ENCODE data around the gene CEMIP. TPM values are rescaled to one million over a fixed set of nuclear protein-coding genes. Genes with fewer than 3 reads are reported as not detected.
A peak's percentile ranks its signal among the peaks of the same experiment; 100 is the strongest.

The CEMIP gene
- total and polyA plus RNA-seq, 2 of the 4 experiments (the other 2 are of a cell fraction): 63.8 to 78.0 TPM

DNA sequence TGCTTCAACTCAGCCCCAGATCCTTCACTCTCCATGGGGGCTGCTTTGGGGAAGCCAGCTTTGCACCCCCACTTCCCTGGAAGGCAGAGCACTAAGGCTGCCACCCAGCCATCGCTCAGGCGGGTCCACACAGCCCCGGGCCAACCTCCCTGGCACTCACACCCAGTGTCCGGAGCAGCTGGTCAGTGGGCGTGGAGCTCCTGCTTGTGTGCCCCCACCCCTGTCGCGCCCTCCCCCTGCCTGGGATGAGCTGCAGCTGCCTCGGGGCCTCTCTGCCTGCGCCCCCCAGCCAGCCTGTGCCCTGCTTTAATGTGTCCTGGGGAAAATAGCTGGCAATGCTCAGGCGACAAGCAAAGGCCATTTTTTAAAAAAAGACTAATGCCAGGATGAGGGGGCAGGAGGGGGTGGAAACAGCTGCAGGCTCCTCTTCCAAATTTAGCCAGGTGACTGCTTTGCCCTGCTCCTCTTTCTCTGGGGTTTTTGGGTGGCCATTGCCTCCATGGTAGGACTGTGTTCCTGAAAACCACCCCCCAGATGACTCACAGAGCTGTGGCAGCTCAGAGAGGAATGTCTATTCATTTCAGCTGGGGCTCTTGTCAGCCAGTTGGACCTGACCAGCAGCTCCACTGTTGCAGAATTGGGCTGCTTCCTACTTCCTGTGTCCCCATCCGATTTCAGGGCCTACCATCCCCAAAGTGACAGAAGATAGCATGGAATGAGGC, 65.0 kb downstream of the CEMIP start:
- intact Hi-C loops (cut with micrococcal nuclease): no loop called here

More for the DNA sequence above, 65.0 kb downstream of the CEMIP start:
- ChIA-PET CTCF (interaction anchor here (0.6 to 0.8 kb wide), 2 partner anchors 10 kb away, joined by 3 read pairs; no protein-coding TSS in a partner anchor), POLR2A (ENCODE audit: unreplicated experiment) (no interaction called here)
- TF ChIP-seq MAZ (IDR thresholded peaks at IDR 0.05; ENCODE audit: borderline replicate concordance, low read depth, low read length) (0 out of 2 replicates have a peak, but pooled peaks have one; percentile 24), RAD21 (IDR thresholded peaks at IDR 0.05; ENCODE audit: low read length) (no peak), MXI1 (IDR thresholded peaks at IDR 0.05; ENCODE audit: borderline replicate concordance, low read depth, low read length) (0 out of 2 replicates have a peak, but pooled peaks have one; percentile 16), POLR2A (IDR thresholded peaks at IDR 0.05; ENCODE audit: low read depth, low read length) (no peak), FOS (IDR thresholded peaks at IDR 0.05; ENCODE audit: low read depth, low read length) (0 out of 2 replicates have a peak, but pooled peaks have one; percentile 33)
- ATAC-seq (ENCODE audit: low read depth) (peak; percentile 30), DNase-seq (peak; percentile 64)
- H3K4me1 ChIP-seq (ENCODE audit: control insufficient read depth, insufficient read depth, low read length): peaks cover 3% of the 10 kb centered on the region; the same call in 1 of the 2 replicates
- H2AFZ ChIP-seq (replicated peaks; ENCODE audit: low read length, poor library complexity): no peak overlapping the region
- 0 out of 2 replicates have a peak overlapping the region, but pooled peaks have one; percentile 52 for H3K4ac ChIP-seq (ENCODE audit: low read depth, low read length)
- WGBS, 2 experiments (ENCODE audit: extremely low coverage in 2 of 2, insufficient read length in 1 of 2): 86% methylated on average over 7 of the region's 11 CpGs; no CpG with 5 or more reads in 1 of the 2 experiments
- no peak overlapping the region for H3K27ac ChIP-seq (ENCODE audit: insufficient read depth, low read length)
- H2BK120ac ChIP-seq (ENCODE audit: low read depth, low read length): no peak overlapping the region; the same call in 1 of the 2 replicates
- no peak overlapping the region for H2BK15ac ChIP-seq (ENCODE audit: low read depth, low read length)
- no peak overlapping the region for H3K18ac ChIP-seq (ENCODE audit: low read depth, low read length)
- no peak overlapping the region for H4K8ac ChIP-seq (ENCODE audit: low read depth in 2 of 2, low read length in 2 of 2)
- peaks cover 0 to 25% of the 10 kb centered on the region in 2 experiments; a peak in 3 of 4 replicates for H3K79me1 ChIP-seq (ENCODE audit: low read depth in 1 of 2, low read length in 2 of 2)
- peaks cover 6% of the 10 kb centered on the region; the same call in 1 of the 2 replicates for H3K9me1 ChIP-seq (ENCODE audit: insufficient read depth, low read length)
- H2BK5ac ChIP-seq (ENCODE audit: low read depth, low read length, poor library complexity, severe bottlenecking): no peak overlapping the region
- no peak overlapping the region for H4K91ac ChIP-seq (ENCODE audit: insufficient read depth, low read depth, low read length)
- peak overlapping the region; percentile 67; the same call in 1 of the 2 replicates for H2BK20ac ChIP-seq (ENCODE audit: low read depth, low read length)
- H3K4me2 ChIP-seq (ENCODE audit: low read depth, low read length): no peak overlapping the region
- peaks cover 77% of the 10 kb centered on the region for H3K36me3 ChIP-seq (ENCODE audit: control insufficient read depth, insufficient read depth, low read length)
- no peak overlapping the region for H3K4me3 ChIP-seq (ENCODE audit: insufficient read depth, low read depth, low read length)
- peaks cover 92% of the 10 kb centered on the region for H4K20me1 ChIP-seq (ENCODE audit: insufficient read depth, low read length)
- no peak overlapping the region for H3K56ac ChIP-seq (ENCODE audit: extremely low read depth, insufficient read depth, low read length)
- BruUV-seq (replicated peaks): no TSS peak
- in situ Hi-C loops (cut with MboI; ENCODE audit: low sequenced_read_pairs): loop anchor here (5.0 kb wide), 1 partner anchor 48 kb away; no protein-coding TSS in a partner anchor
- no peak overlapping the region for H4K5ac ChIP-seq (ENCODE audit: low read depth, low read length)
- no peaks in the 10 kb centered on the region for H3K27me3 ChIP-seq (ENCODE audit: control insufficient read depth, insufficient read depth, low read length)
- H3K9me3 ChIP-seq (ENCODE audit: control insufficient read depth, insufficient read depth, low read length): no peaks in the 10 kb centered on the region
- no peak overlapping the region for H2AK9ac ChIP-seq (replicated peaks; ENCODE audit: low read depth, low read length, poor library complexity)
- no peak overlapping the region for H3K23ac ChIP-seq (ENCODE audit: low read depth, low read length)
- H3K14ac ChIP-seq (replicated peaks; ENCODE audit: low read depth, low read length): 0 out of 2 replicates have a peak overlapping the region, but pooled peaks have one; percentile 40
- no peak overlapping the region; the same call in 1 of the 2 replicates for H2AK5ac ChIP-seq (ENCODE audit: low read depth, low read length)
- dilution Hi-C loops (cut with HindIII; ENCODE audit: low sequenced_read_pairs, unreplicated experiment): no loop called here
- no peak overlapping the region for H3K9ac ChIP-seq (ENCODE audit: low read depth, low read length)

Measured in IMR-90 (cell line).